ENCODE results near the gene NUP37.

The NUP37 gene

DNA sequence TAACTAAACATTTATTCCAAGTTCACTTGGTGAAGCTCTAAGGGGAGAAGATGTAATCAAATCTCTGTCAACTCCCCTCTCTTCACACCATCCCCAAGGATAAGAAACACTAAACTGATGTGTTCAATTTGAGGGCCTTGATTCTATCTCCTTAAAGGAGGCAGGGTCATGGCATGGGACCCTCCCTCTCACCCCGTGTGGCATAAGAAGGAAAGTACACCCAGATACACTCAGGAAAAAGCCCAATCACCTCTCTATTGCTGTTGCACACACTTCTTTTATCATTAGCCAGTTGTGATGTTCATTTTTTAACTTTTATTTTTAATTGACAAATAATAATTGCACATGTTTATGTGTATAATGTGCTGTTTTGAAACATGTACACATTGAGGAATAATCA, 93.2 kb downstream of the NUP37 start:
- no peak for DNase-seq (ENCODE audit: low read depth in 2 of 2)

GRCh38 chr12:102024765-102025164, 95.1 kb downstream of the NUP37 start:
- DNase-seq (ENCODE audit: low read depth in 2 of 2) = no peak

DNA sequence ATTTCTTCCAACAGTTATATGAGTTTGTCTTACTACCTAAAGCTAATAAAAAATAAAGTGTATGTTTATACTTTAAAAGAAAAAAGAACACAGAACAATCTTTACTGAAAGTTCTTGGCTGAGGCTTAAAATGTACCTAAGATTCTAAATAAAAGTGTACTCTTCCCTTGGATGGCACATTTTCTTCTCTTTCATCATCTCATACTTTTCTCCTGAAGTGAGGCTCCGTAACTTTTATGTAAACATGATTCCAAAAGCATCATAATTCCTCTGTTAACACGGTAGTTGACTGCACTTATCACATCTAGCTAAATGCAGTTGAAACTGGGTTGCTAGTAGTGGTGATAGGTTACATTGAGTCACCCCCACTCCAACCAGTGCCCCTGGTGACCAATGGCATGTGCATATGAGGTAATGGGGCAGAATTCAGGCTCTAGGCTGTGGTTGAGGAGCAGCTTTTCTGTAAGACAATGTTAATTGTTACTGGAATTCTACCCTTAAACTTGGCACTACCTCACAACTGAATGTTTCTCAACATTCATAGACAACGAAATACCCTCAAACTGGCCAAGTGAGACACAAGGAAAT, 96.5 kb downstream of the NUP37 start:
- DNase-seq (ENCODE audit: low read depth in 2 of 2) = no peak

All from stimulated activated CD8-positive, alpha-beta memory T cell treated with anti-CD3 and anti-CD28 coated beads, Interleukin-7, amount 100 ng/mL, for 1 hour (primary cell).